Lower leg skin (tissue), 3 donors: ENCODE results near the gene TRABD2A.

Experiments
- POLR2A ChIP-seq, 2 donors: fragments of 450-650 bp; IDR thresholded peaks; one replicate each; pipeline ENCODE4 v1.6.1; 2016 to 2017; ENCODE audit warnings: antibody characterized with exemption in 2 of 2, mild to moderate bottlenecking in 1 of 2, moderate library complexity in 1 of 2
- TF ChIP-seq, protein P1 (sequence below), 3 donors: fragments of 450-650 bp; IDR thresholded peaks; one replicate each; pipeline ENCODE4 v1.5.1; 2016; ENCODE audit warnings: antibody characterized with exemption in 3 of 3, mild to moderate bottlenecking in 3 of 3, moderate library complexity in 2 of 3

GRCh38 chr2:84888401-84889276 lies 7.8 kb upstream of the TRABD2A start:
- TF ChIP-seq, protein P1, sequence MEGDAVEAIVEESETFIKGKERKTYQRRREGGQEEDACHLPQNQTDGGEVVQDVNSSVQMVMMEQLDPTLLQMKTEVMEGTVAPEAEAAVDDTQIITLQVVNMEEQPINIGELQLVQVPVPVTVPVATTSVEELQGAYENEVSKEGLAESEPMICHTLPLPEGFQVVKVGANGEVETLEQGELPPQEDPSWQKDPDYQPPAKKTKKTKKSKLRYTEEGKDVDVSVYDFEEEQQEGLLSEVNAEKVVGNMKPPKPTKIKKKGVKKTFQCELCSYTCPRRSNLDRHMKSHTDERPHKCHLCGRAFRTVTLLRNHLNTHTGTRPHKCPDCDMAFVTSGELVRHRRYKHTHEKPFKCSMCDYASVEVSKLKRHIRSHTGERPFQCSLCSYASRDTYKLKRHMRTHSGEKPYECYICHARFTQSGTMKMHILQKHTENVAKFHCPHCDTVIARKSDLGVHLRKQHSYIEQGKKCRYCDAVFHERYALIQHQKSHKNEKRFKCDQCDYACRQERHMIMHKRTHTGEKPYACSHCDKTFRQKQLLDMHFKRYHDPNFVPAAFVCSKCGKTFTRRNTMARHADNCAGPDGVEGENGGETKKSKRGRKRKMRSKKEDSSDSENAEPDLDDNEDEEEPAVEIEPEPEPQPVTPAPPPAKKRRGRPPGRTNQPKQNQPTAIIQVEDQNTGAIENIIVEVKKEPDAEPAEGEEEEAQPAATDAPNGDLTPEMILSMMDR (IDR thresholded peaks at IDR 0.05): no peak
- no peak for TF ChIP-seq POLR2A (IDR thresholded peaks at IDR 0.05)
